Measurements from ENCODE around the gene ARL15. TPM values are rescaled to one million over a fixed set of nuclear protein-coding genes. Genes with fewer than 3 reads are reported as not detected.

Gene ARL15
- total and polyA plus RNA-seq, 2 of the 4 experiments (the other 2 are of a cell fraction): 7.3 to 19.2 TPM

- in situ Hi-C loops (cut with MboI; ENCODE audit: low sequenced_read_pairs): no loop called here
These were observed 202.2 kb downstream of the ARL15 start for GRCh38 chr5:54108136-54108535.

More at GRCh38 chr5:54108136-54108535, 202.2 kb downstream of the ARL15 start:
- H3K4me1 ChIP-seq (ENCODE audit: control insufficient read depth, insufficient read depth, low read length): peaks cover 2% of the 10 kb centered on the region
- H3K9me1 ChIP-seq (ENCODE audit: insufficient read depth, low read length): no peaks in the 10 kb centered on the region
- no peak overlapping the region for H3K4me3 ChIP-seq (ENCODE audit: insufficient read depth, low read depth, low read length)
- no peak overlapping the region for H4K5ac ChIP-seq (ENCODE audit: low read depth, low read length)
- no peak overlapping the region for H3K27ac ChIP-seq (ENCODE audit: insufficient read depth, low read length)
- no peak overlapping the region for H2AK5ac ChIP-seq (ENCODE audit: low read depth, low read length)
- CTCF ChIA-PET: no interaction called here
- WGBS, 2 experiments (ENCODE audit: extremely low coverage in 2 of 2, insufficient read length in 1 of 2): 100% methylated on average over 1 of the region's 3 CpGs; no CpG with 5 or more reads in 1 of the 2 experiments
- no peak overlapping the region for H2BK5ac ChIP-seq (ENCODE audit: low read depth, low read length, poor library complexity, severe bottlenecking)
- no peaks in the 10 kb centered on the region for H3K79me1 ChIP-seq (ENCODE audit: low read depth in 1 of 2, low read length in 2 of 2)
- no peaks in the 10 kb centered on the region for H3K9me3 ChIP-seq (ENCODE audit: control insufficient read depth, insufficient read depth, low read length)
- H3K4me2 ChIP-seq (ENCODE audit: low read depth, low read length): no peak overlapping the region
- H3K56ac ChIP-seq (ENCODE audit: extremely low read depth, insufficient read depth, low read length): no peak overlapping the region
- intact Hi-C loops (cut with micrococcal nuclease) (no loop called here), dilution Hi-C loops (cut with HindIII; ENCODE audit: low sequenced_read_pairs, unreplicated experiment) (no loop called here)
- H2AFZ ChIP-seq (replicated peaks; ENCODE audit: low read length, poor library complexity): no peak overlapping the region
- no peak overlapping the region for H2BK20ac ChIP-seq (ENCODE audit: low read depth, low read length)
- peak; percentile 17 for DNase-seq
- no peak for TF ChIP-seq MAZ (IDR thresholded peaks at IDR 0.05; ENCODE audit: borderline replicate concordance, low read depth, low read length)
- TF ChIP-seq FOS (IDR thresholded peaks at IDR 0.05; ENCODE audit: low read depth, low read length): no peak
- no peak for TF ChIP-seq MAFK (IDR thresholded peaks at IDR 0.05; ENCODE audit: low read depth, low read length)
- TF ChIP-seq MXI1 (IDR thresholded peaks at IDR 0.05; ENCODE audit: borderline replicate concordance, low read depth, low read length): no peak
- TF ChIP-seq RAD21 (IDR thresholded peaks at IDR 0.05; ENCODE audit: low read length): no peak
- TF ChIP-seq ELK1 (IDR thresholded peaks at IDR 0.05; ENCODE audit: borderline replicate concordance, low read depth, low read length): no peak
- TF ChIP-seq CTCF (conservative IDR thresholded peaks at IDR 0.05; ENCODE audit: low read depth, low read length): no peak
- no peak for TF ChIP-seq CHD1 (IDR thresholded peaks at IDR 0.05; ENCODE audit: low read depth, low read length)
- TF ChIP-seq, protein P1, sequence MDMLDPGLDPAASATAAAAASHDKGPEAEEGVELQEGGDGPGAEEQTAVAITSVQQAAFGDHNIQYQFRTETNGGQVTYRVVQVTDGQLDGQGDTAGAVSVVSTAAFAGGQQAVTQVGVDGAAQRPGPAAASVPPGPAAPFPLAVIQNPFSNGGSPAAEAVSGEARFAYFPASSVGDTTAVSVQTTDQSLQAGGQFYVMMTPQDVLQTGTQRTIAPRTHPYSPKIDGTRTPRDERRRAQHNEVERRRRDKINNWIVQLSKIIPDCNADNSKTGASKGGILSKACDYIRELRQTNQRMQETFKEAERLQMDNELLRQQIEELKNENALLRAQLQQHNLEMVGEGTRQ (IDR thresholded peaks at IDR 0.05; ENCODE audit: low read depth, low read length): no peak
- TF ChIP-seq NFE2L2 (IDR thresholded peaks at IDR 0.05; ENCODE audit: low read depth, low read length): no peak
- no peak for TF ChIP-seq RFX5 (IDR thresholded peaks at IDR 0.05; ENCODE audit: low read depth, low read length)
- no peak for TF ChIP-seq SMC3 (IDR thresholded peaks at IDR 0.05; ENCODE audit: low read depth, low read length)
- TF ChIP-seq POLR2A (IDR thresholded peaks at IDR 0.05; ENCODE audit: low read depth, low read length): no peak
- TF ChIP-seq BHLHE40 (IDR thresholded peaks at IDR 0.05; ENCODE audit: low read depth, low read length): no peak
- no peak for TF ChIP-seq RCOR1 (IDR thresholded peaks at IDR 0.05; ENCODE audit: insufficient replicate concordance, low read length)
- no peak for TF ChIP-seq CEBPB (IDR thresholded peaks at IDR 0.05; ENCODE audit: low read depth, low read length)
- POLR2A ChIA-PET (ENCODE audit: unreplicated experiment): no interaction called here
- H2BK120ac ChIP-seq (ENCODE audit: low read depth, low read length): no peak overlapping the region
- H3K4ac ChIP-seq (ENCODE audit: low read depth, low read length): no peak overlapping the region
- H3K9ac ChIP-seq (ENCODE audit: low read depth, low read length): no peak overlapping the region
- H2BK15ac ChIP-seq (ENCODE audit: low read depth, low read length): no peak overlapping the region
- no peak overlapping the region for H3K14ac ChIP-seq (replicated peaks; ENCODE audit: low read depth, low read length)
- H2AK9ac ChIP-seq (replicated peaks; ENCODE audit: low read depth, low read length, poor library complexity): no peak overlapping the region
- H4K8ac ChIP-seq (ENCODE audit: low read depth in 2 of 2, low read length in 2 of 2): no peak overlapping the region
- H3K18ac ChIP-seq (ENCODE audit: low read depth, low read length): no peak overlapping the region
- no peak overlapping the region for H4K91ac ChIP-seq (ENCODE audit: insufficient read depth, low read depth, low read length)
- no TSS peak for BruUV-seq (replicated peaks)
- no peaks in the 10 kb centered on the region for H4K20me1 ChIP-seq (ENCODE audit: insufficient read depth, low read length)
- no peak overlapping the region for H3K23ac ChIP-seq (ENCODE audit: low read depth, low read length)
- ATAC-seq (ENCODE audit: low read depth): no peak
- no peaks in the 10 kb centered on the region for H3K36me3 ChIP-seq (ENCODE audit: control insufficient read depth, insufficient read depth, low read length)
- H3K27me3 ChIP-seq (ENCODE audit: control insufficient read depth, insufficient read depth, low read length): no peaks in the 10 kb centered on the region
